Measurements from ENCODE around the gene SLC25A18. TPM values are rescaled to one million over a fixed set of nuclear protein-coding genes. Genes with fewer than 3 reads are reported as not detected.

Gene SLC25A18
- total RNA-seq, 1 experiment from 2014 or later: 3.9 TPM

GRCh38 chr22:17513612-17514011 is 49.7 kb upstream of the SLC25A18 start:
- in situ Hi-C loops (cut with HindIII; ENCODE audit: low pct_unique_long_range_greater_than_20kb, low sequenced_read_pairs) (no loop called here), intact Hi-C loops (cut with micrococcal nuclease; ENCODE audit: unreplicated experiment) (no loop called here)
- H3K36me3 ChIP-seq (ENCODE audit: control insufficient read depth, insufficient read depth, low read length): no peaks in the 10 kb centered on the region
- H3K27me3 ChIP-seq (ENCODE audit: control insufficient read depth, insufficient read depth, low read length): no peaks in the 10 kb centered on the region
- TF ChIP-seq TCF7L2 (IDR thresholded peaks at IDR 0.05; ENCODE audit: low read depth, low read length) (no peak), POLR2AphosphoS5 (IDR thresholded peaks at IDR 0.05; ENCODE audit: low read depth, low read length) (no peak), CTCF (IDR thresholded peaks at IDR 0.05) (no peak), SIN3A (IDR thresholded peaks at IDR 0.05; ENCODE audit: borderline replicate concordance, insufficient read depth, low read depth, low read length) (no peak)
- TF ChIP-seq, protein P1, sequence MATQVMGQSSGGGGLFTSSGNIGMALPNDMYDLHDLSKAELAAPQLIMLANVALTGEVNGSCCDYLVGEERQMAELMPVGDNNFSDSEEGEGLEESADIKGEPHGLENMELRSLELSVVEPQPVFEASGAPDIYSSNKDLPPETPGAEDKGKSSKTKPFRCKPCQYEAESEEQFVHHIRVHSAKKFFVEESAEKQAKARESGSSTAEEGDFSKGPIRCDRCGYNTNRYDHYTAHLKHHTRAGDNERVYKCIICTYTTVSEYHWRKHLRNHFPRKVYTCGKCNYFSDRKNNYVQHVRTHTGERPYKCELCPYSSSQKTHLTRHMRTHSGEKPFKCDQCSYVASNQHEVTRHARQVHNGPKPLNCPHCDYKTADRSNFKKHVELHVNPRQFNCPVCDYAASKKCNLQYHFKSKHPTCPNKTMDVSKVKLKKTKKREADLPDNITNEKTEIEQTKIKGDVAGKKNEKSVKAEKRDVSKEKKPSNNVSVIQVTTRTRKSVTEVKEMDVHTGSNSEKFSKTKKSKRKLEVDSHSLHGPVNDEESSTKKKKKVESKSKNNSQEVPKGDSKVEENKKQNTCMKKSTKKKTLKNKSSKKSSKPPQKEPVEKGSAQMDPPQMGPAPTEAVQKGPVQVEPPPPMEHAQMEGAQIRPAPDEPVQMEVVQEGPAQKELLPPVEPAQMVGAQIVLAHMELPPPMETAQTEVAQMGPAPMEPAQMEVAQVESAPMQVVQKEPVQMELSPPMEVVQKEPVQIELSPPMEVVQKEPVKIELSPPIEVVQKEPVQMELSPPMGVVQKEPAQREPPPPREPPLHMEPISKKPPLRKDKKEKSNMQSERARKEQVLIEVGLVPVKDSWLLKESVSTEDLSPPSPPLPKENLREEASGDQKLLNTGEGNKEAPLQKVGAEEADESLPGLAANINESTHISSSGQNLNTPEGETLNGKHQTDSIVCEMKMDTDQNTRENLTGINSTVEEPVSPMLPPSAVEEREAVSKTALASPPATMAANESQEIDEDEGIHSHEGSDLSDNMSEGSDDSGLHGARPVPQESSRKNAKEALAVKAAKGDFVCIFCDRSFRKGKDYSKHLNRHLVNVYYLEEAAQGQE (IDR thresholded peaks at IDR 0.05; ENCODE audit: insufficient read depth in 1 of 2, low read depth in 2 of 2, low read length in 1 of 2): no peak
- ChIA-PET POLR2A (no interaction called here), CTCF (interaction anchor here (0.5 kb wide), 1 partner anchor 35 kb away, joined by 3 read pairs; no protein-coding TSS in a partner anchor)
- ATAC-seq: no peak
- DNase-seq (ENCODE audit: low read depth, low spot score): no peak
- no peak overlapping the region for H3K4me3 ChIP-seq (ENCODE audit: low read depth in 2 of 2, low read length in 2 of 2)
- no peak overlapping the region for H3K27ac ChIP-seq (ENCODE audit: low read length)
- no TSS peak for BruUV-seq (replicated peaks)
- no peaks in the 10 kb centered on the region for H3K9me3 ChIP-seq (ENCODE audit: control insufficient read depth, insufficient read depth, low read depth, low read length)
- H3K4me1 ChIP-seq (ENCODE audit: control insufficient read depth, insufficient read depth, low read length): no peaks in the 10 kb centered on the region

DNA sequence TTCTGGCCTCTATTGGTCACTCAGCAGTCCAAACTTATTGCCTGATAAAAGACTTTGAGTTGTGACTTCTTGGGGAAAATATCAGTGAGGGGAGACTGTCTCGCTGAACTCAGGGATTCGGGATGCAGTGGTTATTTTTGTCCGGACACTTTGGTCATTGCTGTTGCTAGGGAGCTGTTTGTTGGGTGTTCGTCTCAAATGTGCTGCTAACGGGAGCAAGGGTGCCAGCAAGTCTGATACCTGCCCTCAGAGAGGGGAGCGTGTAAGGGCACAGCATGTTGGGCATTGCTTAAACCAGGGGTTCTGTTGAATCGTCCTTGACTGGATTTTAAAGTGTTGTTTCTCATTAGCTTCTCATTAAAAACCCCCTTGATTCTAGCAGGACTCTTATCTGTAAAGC is 49.2 kb upstream of the SLC25A18 start:
- Histone ChIP-seq H3K9me3 (ENCODE audit: control insufficient read depth, insufficient read depth, low read depth, low read length) (no peaks in the 10 kb centered on the region), H3K4me1 (ENCODE audit: control insufficient read depth, insufficient read depth, low read length) (no peaks in the 10 kb centered on the region), H3K27ac (ENCODE audit: low read length) (no peak overlapping the region), H3K4me3 (ENCODE audit: low read depth in 2 of 2, low read length in 2 of 2) (no peak overlapping the region), H3K36me3 (ENCODE audit: control insufficient read depth, insufficient read depth, low read length) (no peaks in the 10 kb centered on the region), H3K27me3 (ENCODE audit: control insufficient read depth, insufficient read depth, low read length) (no peaks in the 10 kb centered on the region)
- no peak for TF ChIP-seq SIN3A (IDR thresholded peaks at IDR 0.05; ENCODE audit: borderline replicate concordance, insufficient read depth, low read depth, low read length)
- TF ChIP-seq TCF7L2 (IDR thresholded peaks at IDR 0.05; ENCODE audit: low read depth, low read length): no peak
- TF ChIP-seq, protein P1 (IDR thresholded peaks at IDR 0.05; ENCODE audit: insufficient read depth in 1 of 2, low read depth in 2 of 2, low read length in 1 of 2): no peak
- no peak for TF ChIP-seq POLR2AphosphoS5 (IDR thresholded peaks at IDR 0.05; ENCODE audit: low read depth, low read length)
- TF ChIP-seq CTCF (IDR thresholded peaks at IDR 0.05): no peak
- no TSS peak for BruUV-seq (replicated peaks)
- ChIA-PET CTCF (no interaction called here), POLR2A (no interaction called here)
- no peak for DNase-seq (ENCODE audit: low read depth, low spot score)
- in situ Hi-C loops (cut with HindIII; ENCODE audit: low pct_unique_long_range_greater_than_20kb, low sequenced_read_pairs): no loop called here
- intact Hi-C loops (cut with micrococcal nuclease; ENCODE audit: unreplicated experiment): no loop called here
- ATAC-seq: no peak

Measured in Panc1 (cell line).